Dendritic cell treated with granulocyte-macrophage colony-stimulating factor and Interleukin-4, amounts not matched to agents 40 ng/mL and 50 ng/mL, for 4 days (primary cell): ENCODE measurements around the gene YTHDF1.

Source experiments
- H3K27ac Mint-ChIP-seq: one replicate; pipeline ENCODE4 v1.8.0; 2022; ENCODE audit warnings: mild to moderate bottlenecking, mixed read lengths
- H3K27me3 Mint-ChIP-seq: one replicate; pipeline ENCODE4 v1.8.0; 2022; ENCODE audit warnings: mild to moderate bottlenecking, mixed read lengths
- H3K36me3 Mint-ChIP-seq: one replicate; pipeline ENCODE4 v1.8.0; 2022; ENCODE audit warnings: low read depth, mixed read lengths
- H3K4me1 Mint-ChIP-seq: one replicate; pipeline ENCODE4 v1.8.0; 2022; ENCODE audit warnings: low read depth, mixed read lengths
- H3K4me3 Mint-ChIP-seq: one replicate; pipeline ENCODE4 v1.8.0; 2022; ENCODE audit warnings: mild to moderate bottlenecking, moderate library complexity, mixed read lengths
- H3K9me3 Mint-ChIP-seq: one replicate; pipeline ENCODE4 v1.8.0; 2022; ENCODE audit warnings: mixed read lengths
- intact Hi-C: fragments of 100-400 bp; cut with micrococcal nuclease; formaldehyde crosslinking; loops from one replicate; pipeline ENCODE4 v1.15.0; 2022

The YTHDF1 gene

DNA sequence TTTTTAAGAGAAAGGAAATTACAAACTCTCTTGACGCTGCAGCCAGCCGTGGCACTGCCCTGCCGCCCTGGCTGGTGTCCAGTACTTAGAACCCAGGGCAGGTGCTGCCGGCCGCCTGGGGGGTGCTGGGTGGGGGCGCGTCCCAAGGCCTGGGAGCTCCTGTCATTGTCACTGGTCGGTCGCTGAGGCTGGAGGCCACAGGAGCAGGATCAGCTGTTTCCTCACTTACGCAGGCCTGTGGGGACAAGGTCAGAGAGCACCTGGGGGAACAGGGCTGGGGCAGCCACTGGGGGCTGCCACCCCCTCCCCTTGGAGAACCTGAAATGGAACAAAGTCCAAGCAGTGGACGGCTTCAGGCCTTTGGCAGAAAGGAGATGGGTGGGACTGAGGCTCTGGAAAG is 25.3 kb upstream of the YTHDF1 start:
- intact Hi-C loops: no loop called here
- Mint-ChIP-seq H3K27ac (no peak overlapping the region), H3K27me3 (peaks cover 10% of the 10 kb centered on the region), H3K9me3 (no peaks in the 10 kb centered on the region), H3K4me3 (no peak overlapping the region), H3K4me1 (no peaks in the 10 kb centered on the region), H3K36me3 (no peaks in the 10 kb centered on the region)

DNA sequence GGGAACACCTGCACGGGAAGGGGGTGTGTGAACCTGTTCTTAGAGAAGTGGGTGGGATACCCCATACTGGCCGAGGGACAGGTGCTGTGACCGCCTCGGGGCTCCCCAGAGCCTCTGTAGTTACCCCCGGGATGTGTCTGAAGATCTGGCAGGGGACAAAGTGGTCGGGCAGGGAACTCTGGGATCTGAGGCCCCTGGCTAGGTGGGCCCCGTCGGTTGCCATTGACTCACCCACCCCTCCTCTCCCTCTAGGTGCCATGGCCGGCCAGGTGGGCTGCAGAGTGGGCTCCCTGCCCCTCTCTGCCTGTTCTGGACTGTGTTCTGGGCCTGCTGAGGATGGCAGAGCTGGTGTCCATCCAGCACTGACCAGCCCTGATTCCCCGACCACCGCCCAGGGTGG is 24.1 kb upstream of the YTHDF1 start:
- Mint-ChIP-seq H3K4me1 (peaks cover 6% of the 10 kb centered on the region), H3K4me3 (no peak overlapping the region), H3K9me3 (no peaks in the 10 kb centered on the region), H3K27ac (no peak overlapping the region), H3K27me3 (peaks cover 1% of the 10 kb centered on the region), H3K36me3 (no peaks in the 10 kb centered on the region)
- intact Hi-C loops: no loop called here

DNA sequence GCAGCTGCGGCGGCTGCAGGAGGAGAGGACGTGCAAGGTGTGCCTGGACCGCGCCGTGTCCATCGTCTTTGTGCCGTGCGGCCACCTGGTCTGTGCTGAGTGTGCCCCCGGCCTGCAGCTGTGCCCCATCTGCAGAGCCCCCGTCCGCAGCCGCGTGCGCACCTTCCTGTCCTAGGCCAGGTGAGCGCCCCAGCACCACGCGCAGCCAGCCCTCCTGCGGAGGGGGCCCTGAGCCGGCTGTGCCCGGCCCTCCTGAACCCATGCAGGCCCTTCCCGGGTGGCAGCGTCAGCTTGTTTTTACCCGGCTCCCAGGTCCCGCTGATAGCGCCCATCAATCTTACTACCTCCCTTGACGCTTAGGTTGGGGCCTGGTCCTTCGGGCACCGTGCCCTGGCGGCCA is 23.5 kb upstream of the YTHDF1 start:
- no peaks in the 10 kb centered on the region for H3K27me3 Mint-ChIP-seq
- no peak overlapping the region for H3K4me3 Mint-ChIP-seq
- intact Hi-C loops: no loop called here
- peaks cover 6% of the 10 kb centered on the region for H3K4me1 Mint-ChIP-seq
- no peaks in the 10 kb centered on the region for H3K36me3 Mint-ChIP-seq
- no peaks in the 10 kb centered on the region for H3K9me3 Mint-ChIP-seq
- H3K27ac Mint-ChIP-seq: no peak overlapping the region

DNA sequence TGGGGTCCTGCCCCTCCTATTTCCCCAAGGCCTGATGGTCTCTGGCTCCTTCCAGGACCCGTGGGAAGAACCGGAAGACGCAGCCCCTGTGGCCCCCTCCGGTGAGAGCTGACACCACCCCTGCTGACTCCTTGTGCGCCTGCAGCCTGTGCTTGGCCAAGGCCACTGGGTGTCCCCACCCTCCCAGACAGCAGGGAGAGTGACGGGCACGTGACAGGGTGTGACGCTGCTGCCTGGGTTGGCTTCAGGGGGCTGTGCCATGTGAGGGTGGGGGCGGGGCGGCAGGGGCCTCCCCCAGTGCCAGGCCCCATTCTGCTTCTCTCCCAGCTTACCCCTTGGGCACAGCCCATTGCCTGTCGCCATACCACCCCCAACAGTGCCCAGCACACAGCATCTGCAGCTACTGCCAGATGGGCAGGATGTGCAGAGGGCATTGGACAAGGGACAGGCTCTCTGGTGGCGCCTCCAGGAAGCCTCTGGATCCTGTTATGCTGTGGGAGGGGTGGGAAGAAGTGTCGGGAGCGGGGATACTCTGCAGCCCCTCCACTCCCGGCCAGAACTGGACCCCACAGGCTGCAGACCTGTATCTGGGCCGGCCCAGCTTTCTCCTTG is 22.7 kb upstream of the YTHDF1 start:
- no peaks in the 10 kb centered on the region for H3K9me3 Mint-ChIP-seq
- intact Hi-C loops: no loop called here
- H3K27me3 Mint-ChIP-seq: peaks cover 6% of the 10 kb centered on the region
- H3K4me1 Mint-ChIP-seq: peaks cover 6% of the 10 kb centered on the region
- no peak overlapping the region for H3K4me3 Mint-ChIP-seq
- no peaks in the 10 kb centered on the region for H3K36me3 Mint-ChIP-seq
- no peak overlapping the region for H3K27ac Mint-ChIP-seq

DNA sequence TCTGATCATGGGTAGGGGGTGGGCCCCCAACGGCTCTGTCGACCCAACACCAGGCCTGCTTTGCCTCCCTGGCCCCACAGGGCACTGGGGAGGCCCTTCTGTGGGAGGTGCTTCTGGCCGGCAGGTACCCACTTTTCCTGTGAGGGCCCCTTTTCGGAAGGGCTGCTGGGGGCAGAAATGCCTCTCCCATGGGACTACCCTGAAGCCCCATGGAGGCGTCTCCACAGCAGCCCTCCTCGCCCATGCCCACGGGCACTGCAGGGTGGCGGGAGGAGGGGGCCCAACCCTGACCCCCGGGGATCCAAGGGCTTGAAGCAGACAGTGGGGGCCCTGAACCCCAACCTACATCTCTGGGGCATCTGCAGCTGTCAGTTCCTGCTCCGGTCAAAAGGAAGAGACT is 22.1 kb upstream of the YTHDF1 start:
- Mint-ChIP-seq H3K4me3 (no peak overlapping the region), H3K27me3 (peaks cover 6% of the 10 kb centered on the region), H3K9me3 (no peaks in the 10 kb centered on the region), H3K27ac (no peak overlapping the region), H3K36me3 (no peaks in the 10 kb centered on the region), H3K4me1 (peaks cover 6% of the 10 kb centered on the region)
- intact Hi-C loops: no loop called here

DNA sequence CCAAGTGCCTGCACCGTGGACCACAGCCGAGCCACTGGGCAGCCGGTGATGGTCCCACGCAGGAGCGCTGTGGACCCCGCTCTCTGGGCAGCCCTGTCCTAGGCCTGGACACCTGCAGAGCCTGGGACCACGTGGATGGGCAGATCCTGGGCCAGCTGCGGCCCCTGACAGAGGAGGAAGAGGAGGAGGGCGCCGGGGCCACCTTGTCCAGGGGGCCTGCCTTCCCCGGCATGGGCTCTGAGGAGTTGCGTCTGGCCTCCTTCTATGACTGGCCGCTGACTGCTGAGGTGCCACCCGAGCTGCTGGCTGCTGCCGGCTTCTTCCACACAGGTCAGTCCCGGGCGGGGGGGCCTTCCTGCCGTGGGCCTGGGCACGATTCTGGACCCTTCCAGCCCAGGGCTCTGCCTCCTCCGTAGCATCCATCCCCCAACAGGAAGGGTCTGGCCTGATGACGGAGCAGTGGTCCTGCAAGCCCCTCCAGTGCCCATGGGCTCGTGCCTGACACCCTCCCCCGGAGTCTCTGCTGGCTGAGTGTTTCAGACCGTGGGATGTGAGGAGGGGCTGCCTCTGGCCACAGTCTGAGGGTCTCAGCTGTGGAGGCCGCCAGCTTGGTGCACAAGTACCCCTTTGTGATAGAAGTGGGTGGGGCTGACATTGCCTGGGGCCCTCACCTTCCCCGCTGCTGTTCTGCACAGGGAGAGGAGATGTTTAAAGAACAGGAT is 20.3 kb upstream of the YTHDF1 start:
- Mint-ChIP-seq H3K27me3 (peaks cover 23% of the 10 kb centered on the region), H3K27ac (no peak overlapping the region), H3K36me3 (no peaks in the 10 kb centered on the region), H3K9me3 (no peaks in the 10 kb centered on the region), H3K4me1 (peaks cover 6% of the 10 kb centered on the region), H3K4me3 (no peak overlapping the region)
- intact Hi-C loops: no loop called here

DNA sequence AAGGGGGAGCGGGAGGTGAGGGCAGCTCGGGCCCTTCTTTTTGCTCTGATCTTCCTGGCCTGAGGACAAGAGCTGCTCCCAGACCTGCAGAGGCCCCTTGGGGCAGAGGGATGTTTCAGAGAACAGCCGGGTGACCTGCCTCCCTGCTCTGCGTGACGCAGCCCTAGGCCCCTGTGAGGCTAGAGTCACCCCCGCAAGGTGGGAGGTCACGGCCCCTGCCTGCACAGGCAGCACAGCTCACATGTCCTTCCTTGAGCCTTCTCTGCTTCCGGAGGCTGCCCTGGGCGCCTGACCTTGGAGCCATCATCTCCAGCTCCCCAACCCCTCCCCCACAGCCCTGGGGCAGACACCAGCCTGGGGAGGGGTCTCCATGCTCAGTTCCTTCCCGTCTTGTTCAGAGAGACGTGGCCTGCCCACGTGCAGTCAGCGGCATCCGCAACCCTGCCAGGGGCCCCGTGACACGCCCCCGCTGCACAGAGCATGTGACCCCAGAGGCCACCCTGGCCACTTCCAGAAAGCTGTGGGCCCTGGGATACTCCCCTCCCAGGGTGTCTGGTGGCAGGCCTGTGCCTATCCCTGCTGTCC is 19.6 kb upstream of the YTHDF1 start, which contains the start of gene BIRC7:
Gene BIRC7 (plus strand): TSS at position 507 of the 585 bp plus-strand sequence. CDS start 192 bp downstream, outside the sequence.
- Mint-ChIP-seq H3K36me3 (no peaks in the 10 kb centered on the region), H3K27me3 (peaks cover 30% of the 10 kb centered on the region), H3K9me3 (no peaks in the 10 kb centered on the region), H3K4me1 (peaks cover 6% of the 10 kb centered on the region), H3K4me3 (no peak within 1 kb of the TSS), H3K27ac (no peak within 1 kb of the TSS)
- intact Hi-C loops: no loop called here

DNA sequence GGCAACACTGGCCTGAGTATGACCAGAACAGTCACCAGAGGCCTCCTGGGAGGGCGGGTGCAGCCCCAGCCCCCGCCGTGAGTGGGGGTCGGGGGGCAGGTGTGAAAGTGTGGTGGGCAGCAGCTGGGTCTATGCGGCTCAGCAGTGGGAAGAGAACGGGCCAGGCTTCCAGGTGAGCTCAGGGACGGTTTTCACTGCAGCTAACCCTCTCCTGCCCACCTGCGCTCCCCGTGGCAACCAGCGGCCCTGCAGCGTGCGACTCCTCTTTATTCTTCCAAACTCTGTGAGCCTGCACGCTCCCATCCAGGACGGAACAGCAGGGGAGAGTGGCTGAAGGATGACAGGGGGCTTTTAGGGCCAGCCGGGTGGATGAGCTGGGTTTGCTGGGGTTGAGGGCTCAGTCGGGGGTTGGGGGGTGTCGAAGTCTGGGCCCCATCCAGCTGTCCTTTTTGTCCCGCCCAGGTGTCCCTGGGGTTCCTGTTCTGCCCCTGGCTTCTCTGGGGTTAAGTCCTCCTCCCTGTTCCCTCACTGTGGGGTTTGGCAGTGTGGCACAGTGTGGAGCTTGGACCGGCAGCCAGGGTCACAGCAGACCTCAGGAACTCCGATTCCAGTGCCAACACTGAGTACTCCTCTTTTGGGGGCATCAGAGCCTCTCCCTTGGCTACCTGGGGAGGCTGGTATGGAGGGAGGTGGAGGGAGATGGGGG is 18.9 kb upstream of the YTHDF1 start:
- H3K4me3 Mint-ChIP-seq: no peak overlapping the region

DNA sequence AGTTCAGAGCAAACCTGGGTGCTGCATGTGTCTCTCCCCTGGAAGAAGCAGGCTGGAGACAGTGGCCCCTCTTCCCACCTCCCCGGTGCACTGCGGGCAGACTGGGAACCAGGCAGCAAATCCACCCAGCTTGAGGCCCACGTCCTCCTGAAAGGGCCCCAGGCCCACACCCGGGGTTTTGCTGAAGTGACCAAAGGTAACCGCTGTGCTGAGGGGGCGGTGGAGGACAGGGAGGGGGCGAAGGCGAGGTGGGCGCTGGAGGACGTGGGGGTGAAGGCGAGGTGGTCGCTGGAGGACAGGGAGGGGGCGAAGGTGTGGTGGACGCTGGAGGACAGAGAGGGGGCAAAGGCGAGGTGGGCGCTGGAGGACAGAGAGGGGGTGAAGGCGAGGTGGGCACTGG is 18.0 kb upstream of the YTHDF1 start:
- H3K36me3 Mint-ChIP-seq: no peaks in the 10 kb centered on the region
- H3K27me3 Mint-ChIP-seq: peaks cover 45% of the 10 kb centered on the region
- no peaks in the 10 kb centered on the region for H3K9me3 Mint-ChIP-seq
- no peak overlapping the region for H3K27ac Mint-ChIP-seq
- H3K4me3 Mint-ChIP-seq: no peak overlapping the region
- intact Hi-C loops: no loop called here
- peaks cover 6% of the 10 kb centered on the region for H3K4me1 Mint-ChIP-seq

More for the DNA sequence above, 18.9 kb upstream of the YTHDF1 start:
- Mint-ChIP-seq H3K36me3 (no peaks in the 10 kb centered on the region), H3K4me1 (peaks cover 6% of the 10 kb centered on the region), H3K27ac (no peak overlapping the region), H3K27me3 (peaks cover 37% of the 10 kb centered on the region), H3K9me3 (no peaks in the 10 kb centered on the region)
- intact Hi-C loops: no loop called here

DNA sequence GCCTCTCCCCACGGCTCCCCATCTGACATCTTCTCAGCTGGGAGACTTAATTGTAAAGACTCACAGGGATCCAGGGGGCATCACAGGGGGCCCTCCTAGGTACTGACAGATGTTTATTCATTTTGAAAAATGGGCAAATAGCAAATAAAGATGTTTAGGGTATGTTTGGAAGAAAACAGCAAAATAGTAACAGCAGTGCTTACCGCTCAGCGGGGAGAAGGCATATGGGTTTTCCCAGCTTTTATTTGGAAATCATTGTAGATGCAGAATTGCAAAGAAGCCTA is 17.1 kb upstream of the YTHDF1 start:
- Mint-ChIP-seq H3K27ac (no peak overlapping the region), H3K27me3 (peaks cover 53% of the 10 kb centered on the region), H3K4me1 (peaks cover 6% of the 10 kb centered on the region), H3K36me3 (no peaks in the 10 kb centered on the region), H3K9me3 (no peaks in the 10 kb centered on the region), H3K4me3 (no peak overlapping the region)
- intact Hi-C loops: no loop called here

DNA sequence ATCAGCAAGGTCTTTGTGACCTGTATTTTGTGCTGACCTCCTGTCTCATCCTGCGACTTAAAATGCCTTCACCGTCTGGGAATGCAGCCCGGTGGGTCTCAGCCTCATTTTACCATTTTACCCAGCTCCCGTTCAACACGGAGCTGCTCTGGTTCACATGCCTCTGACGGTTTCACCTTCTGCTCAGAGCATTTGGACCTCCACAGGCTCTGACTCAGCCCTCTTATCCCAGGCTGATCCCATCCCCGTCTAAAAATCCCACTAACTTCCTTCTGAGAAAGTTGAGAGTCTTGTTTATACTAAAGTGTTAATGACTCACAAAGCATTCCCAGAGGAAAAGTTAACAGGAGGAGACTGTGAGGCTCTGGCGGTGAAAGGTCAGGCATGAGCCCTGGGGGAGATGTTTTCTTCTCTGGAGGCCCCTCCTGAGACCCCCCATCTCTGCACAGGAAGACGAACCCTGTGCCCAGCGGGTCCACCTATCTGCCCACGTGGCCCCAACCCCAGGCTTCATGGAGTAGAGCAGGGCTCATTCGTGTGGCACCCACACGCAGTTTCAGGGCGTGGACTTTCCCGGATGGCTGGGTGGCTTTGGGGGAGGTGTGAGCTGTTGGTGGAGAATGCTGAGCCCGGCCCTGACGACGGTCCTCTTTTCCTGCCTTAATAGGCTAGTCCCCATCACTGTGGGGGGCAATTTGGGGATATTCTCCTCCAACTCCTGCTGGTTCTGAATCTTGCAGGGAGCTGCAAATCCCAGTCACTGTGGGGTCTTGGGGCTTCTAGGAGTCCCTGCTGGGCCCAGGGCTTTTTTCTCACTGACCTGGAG is 16.5 kb upstream of the YTHDF1 start:
- H3K4me1 Mint-ChIP-seq: peaks cover 6% of the 10 kb centered on the region
- H3K27me3 Mint-ChIP-seq: peaks cover 53% of the 10 kb centered on the region
- H3K4me3 Mint-ChIP-seq: no peak overlapping the region
- intact Hi-C loops: no loop called here
- H3K27ac Mint-ChIP-seq: no peak overlapping the region
- no peaks in the 10 kb centered on the region for H3K36me3 Mint-ChIP-seq
- no peaks in the 10 kb centered on the region for H3K9me3 Mint-ChIP-seq

DNA sequence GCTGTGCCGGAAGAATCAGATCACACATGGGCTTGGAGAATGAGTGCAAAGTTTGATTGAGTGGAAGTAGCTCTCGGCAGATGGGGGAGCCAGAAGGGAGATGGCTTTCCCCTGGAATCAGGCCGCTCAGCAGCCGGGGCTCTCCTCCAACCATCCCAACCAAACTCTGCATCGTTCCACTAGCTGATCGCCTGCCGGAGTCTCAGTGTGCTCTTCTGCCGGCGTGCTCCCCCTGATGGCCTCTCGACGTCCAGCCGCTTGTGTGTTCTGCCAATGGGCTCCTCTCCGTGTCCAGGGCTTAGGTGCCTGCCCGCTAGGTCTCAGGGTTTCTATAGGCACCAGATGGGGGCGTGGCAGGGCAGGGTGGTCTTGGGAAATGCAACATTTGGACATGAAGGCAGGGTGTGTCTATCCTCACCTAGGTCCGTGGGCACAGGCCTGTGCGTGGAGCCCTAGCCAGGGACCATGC is 14.9 kb upstream of the YTHDF1 start:
- intact Hi-C loops: no loop called here
- H3K4me1 Mint-ChIP-seq: peaks cover 4% of the 10 kb centered on the region
- peaks cover 53% of the 10 kb centered on the region for H3K27me3 Mint-ChIP-seq
- H3K27ac Mint-ChIP-seq: no peak overlapping the region
- H3K4me3 Mint-ChIP-seq: no peak overlapping the region
- H3K36me3 Mint-ChIP-seq: no peaks in the 10 kb centered on the region
- no peaks in the 10 kb centered on the region for H3K9me3 Mint-ChIP-seq

DNA sequence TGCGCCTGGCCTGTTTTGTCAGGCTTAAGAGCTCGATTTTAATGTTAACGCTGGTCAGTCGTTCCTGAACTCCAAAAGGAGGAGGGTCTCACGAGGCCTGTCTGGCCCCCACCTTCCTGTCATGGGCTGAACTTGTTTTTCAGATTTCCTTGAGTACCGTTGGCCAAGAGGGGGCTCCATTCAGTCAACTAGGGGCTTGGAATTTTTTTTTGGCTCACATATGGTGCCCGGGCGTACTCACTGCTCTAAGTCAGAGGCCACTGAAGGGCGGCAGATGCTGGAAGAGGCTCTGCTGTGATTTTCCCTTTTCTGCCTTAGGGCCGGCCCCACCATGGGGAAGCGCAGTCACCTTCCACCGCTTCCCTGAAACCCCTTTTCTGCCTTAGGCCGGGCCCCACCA is 12.9 kb upstream of the YTHDF1 start:
- no peaks in the 10 kb centered on the region for H3K4me1 Mint-ChIP-seq
- H3K27me3 Mint-ChIP-seq: peaks cover 53% of the 10 kb centered on the region
- no peak overlapping the region for H3K27ac Mint-ChIP-seq
- H3K36me3 Mint-ChIP-seq: no peaks in the 10 kb centered on the region
- intact Hi-C loops: no loop called here
- no peaks in the 10 kb centered on the region for H3K9me3 Mint-ChIP-seq
- H3K4me3 Mint-ChIP-seq: no peak overlapping the region
